Stimulated activated CD8-positive, alpha-beta memory T cell treated with anti-CD3 and anti-CD28 coated beads, Interleukin-12 subunit alpha, Interleukin-12 subunit beta, amount 100 ng/mL, for 4 hours (primary cell): Measurements from ENCODE around the gene SRPK2.
"Not testable (repeated sequence)": the region's sequence is repeated elsewhere in the genome, so short reads cannot be mapped to it uniquely, and the experiment has no call there.

Experiments
- DNase-seq: peaks from one replicate; pipeline ENCODE4 v3.0.0-alpha.2; 2020; ENCODE audit warnings: low read depth

Gene SRPK2

GRCh38 chr7:105339404-105340323, 49.1 kb downstream of the SRPK2 start:
- DNase-seq: no peak

GRCh38 chr7:105337529-105337928, 51.2 kb downstream of the SRPK2 start:
- DNase-seq: no peak

- DNase-seq: no peak
Observed at GRCh38 chr7:105336009-105336408, 52.7 kb downstream of the SRPK2 start.

GRCh38 chr7:105332661-105333060, 56.1 kb downstream of the SRPK2 start:
- DNase-seq: not testable (repeated sequence)

- DNase-seq: no peak
Observed at GRCh38 chr7:105330526-105330925, 58.2 kb downstream of the SRPK2 start.

GRCh38 chr7:105327201-105327600, 61.5 kb downstream of the SRPK2 start:
- DNase-seq: no peak

- no peak for DNase-seq
Observed at GRCh38 chr7:105325216-105325904, 63.4 kb downstream of the SRPK2 start.

- DNase-seq: not testable (repeated sequence)
Observed at GRCh38 chr7:105324606-105325005, 64.1 kb downstream of the SRPK2 start.

- no peak for DNase-seq
Observed at GRCh38 chr7:105323366-105323765, 65.4 kb downstream of the SRPK2 start.

- DNase-seq: no peak
Observed at GRCh38 chr7:105322655-105323277, 66.0 kb downstream of the SRPK2 start.

GRCh38 chr7:105321754-105322455, 66.8 kb downstream of the SRPK2 start:
- no peak for DNase-seq

GRCh38 chr7:105320896-105321295, 67.8 kb downstream of the SRPK2 start:
- no peak for DNase-seq

- DNase-seq: no peak
Observed at GRCh38 chr7:105319578-105319977, 69.1 kb downstream of the SRPK2 start.

GRCh38 chr7:105316578-105317344, 72.0 kb downstream of the SRPK2 start:
- DNase-seq: no peak

- no peak for DNase-seq
Observed at GRCh38 chr7:105315357-105315756, 73.4 kb downstream of the SRPK2 start.

GRCh38 chr7:105309235-105310169, 79.2 kb downstream of the SRPK2 start:
- DNase-seq: no peak

GRCh38 chr7:105307163-105307672, 81.5 kb downstream of the SRPK2 start:
- DNase-seq: no peak

- DNase-seq: no peak
Observed at GRCh38 chr7:105306298-105306748, 82.4 kb downstream of the SRPK2 start.

GRCh38 chr7:105305633-105306032, 83.1 kb downstream of the SRPK2 start:
- no peak for DNase-seq
